HG03139 (cell line): ENCODE measurements around the gene CDKN2AIP.

ENCODE experiments used
- ATAC-seq: cut with Tn5 transposase; IDR thresholded peaks from one replicate; pipeline ENCODE4 v1.9.1; 2021; ENCODE audit not compliant: unreplicated experiment

CDKN2AIP gene, protein sequence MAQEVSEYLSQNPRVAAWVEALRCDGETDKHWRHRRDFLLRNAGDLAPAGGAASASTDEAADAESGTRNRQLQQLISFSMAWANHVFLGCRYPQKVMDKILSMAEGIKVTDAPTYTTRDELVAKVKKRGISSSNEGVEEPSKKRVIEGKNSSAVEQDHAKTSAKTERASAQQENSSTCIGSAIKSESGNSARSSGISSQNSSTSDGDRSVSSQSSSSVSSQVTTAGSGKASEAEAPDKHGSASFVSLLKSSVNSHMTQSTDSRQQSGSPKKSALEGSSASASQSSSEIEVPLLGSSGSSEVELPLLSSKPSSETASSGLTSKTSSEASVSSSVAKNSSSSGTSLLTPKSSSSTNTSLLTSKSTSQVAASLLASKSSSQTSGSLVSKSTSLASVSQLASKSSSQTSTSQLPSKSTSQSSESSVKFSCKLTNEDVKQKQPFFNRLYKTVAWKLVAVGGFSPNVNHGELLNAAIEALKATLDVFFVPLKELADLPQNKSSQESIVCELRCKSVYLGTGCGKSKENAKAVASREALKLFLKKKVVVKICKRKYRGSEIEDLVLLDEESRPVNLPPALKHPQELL

DNA sequence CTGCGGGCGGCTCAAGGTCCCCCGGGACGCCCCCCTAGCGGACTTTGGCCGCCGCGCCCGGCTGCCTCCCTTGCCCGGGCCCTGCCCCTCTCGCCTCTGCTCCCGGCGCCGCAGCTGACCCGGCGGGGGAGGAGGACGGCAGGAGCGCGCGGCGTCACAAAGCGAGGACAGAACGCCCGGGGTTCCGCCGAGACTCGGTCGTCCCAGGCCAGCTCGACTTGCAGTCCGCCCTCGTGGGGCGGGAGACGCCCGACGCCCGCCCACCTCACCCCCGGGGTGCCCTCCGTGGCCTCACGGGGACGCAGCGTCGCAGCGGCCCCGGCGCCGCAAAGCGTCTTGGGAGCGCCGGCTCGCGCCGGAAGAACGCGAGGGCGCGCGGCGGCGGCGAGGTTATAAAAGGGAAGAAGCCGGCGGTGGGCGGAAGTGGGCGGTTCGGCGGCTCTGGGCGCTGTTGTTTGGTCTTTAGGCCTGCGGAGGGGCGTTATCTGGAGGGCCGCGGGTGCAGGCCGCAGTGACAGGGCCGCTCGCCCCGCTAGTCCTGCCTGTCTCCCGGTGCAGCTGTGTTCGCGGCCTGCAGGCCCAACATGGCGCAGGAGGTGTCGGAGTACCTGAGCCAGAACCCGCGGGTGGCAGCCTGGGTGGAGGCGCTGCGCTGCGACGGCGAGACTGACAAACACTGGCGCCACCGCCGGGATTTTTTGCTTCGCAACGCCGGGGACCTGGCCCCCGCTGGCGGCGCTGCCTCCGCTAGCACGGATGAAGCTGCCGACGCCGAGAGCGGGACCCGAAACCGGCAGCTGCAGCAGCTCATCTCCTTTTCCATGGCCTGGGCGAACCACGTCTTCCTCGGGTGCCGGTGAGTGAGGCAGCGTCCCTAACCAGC lies at the start of gene CDKN2AIP:
TSS of gene CDKN2AIP (plus strand) at position 423 of the 883 bp plus-strand sequence. CDS start at position 585, 162 bp downstream.
- ATAC-seq, result peak; percentile 86

DNA sequence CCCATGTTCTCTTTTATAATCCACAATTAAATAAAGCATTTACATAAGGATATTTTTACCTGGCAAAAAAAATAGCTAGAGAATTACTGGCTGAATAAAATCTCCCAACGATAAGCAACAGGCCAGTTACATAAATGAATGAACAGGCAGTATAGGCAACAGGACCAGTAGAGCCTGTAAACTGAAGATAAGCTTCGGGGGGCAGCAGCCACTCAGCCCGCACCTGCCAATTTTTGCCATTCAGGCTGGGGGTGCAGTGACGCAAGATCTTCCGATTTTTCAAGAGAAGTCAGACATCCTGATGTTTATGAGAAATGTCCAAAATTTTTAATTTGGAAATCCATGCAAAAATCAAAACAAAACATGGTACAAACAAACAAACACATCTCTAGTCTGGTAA lies 49.0 kb upstream of the CDKN2AIP start:
- ATAC-seq, result no peak

DNA sequence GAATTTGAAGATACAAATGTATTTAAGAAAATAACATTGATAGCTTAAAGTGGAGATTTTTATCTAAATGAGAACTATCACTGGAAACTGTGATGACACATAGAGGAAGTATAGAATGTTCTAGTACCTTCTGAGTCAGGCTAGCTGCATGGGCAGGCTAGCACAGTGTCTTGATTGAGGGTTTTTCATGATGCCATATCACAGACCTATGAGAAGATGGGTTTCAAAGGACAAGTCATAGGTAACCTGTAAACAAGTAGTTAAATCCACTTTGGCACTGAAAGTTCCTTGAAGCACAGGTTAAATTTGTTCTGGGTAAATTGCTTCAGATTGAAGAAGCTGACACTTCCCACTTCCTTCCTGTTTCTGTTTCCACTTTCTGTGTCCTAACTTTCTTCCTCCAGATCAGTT lies 48.2 kb upstream of the CDKN2AIP start:
- ATAC-seq, result no peak

DNA sequence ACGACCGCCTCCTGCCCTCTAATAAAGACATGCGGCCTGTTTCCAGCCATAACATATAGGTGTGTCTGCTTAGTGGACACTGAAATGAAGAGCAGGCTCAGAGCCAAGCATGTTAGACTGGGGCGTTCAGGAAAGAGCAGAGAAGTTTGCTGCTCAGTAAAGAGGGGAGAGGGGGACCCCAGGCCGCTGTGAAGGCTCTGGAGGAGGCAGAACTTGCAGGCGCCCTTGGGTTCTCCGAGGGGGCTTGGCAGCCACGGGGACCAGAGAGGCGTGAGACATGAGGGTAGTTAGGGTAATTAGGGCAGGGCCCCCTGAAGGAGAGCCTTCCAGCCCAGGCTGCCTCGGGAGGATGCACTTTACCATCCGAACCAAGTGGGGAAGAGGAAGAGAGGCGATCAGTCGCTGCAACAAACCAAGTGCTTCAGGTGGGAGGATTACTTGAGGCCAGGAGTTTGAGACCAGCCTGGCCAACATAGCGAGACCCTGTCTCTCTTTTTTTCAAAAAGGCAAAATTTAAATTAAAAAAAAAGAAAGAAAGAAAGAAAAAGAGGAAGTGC lies 46.6 kb upstream of the CDKN2AIP start:
- ATAC-seq, result no peak

DNA sequence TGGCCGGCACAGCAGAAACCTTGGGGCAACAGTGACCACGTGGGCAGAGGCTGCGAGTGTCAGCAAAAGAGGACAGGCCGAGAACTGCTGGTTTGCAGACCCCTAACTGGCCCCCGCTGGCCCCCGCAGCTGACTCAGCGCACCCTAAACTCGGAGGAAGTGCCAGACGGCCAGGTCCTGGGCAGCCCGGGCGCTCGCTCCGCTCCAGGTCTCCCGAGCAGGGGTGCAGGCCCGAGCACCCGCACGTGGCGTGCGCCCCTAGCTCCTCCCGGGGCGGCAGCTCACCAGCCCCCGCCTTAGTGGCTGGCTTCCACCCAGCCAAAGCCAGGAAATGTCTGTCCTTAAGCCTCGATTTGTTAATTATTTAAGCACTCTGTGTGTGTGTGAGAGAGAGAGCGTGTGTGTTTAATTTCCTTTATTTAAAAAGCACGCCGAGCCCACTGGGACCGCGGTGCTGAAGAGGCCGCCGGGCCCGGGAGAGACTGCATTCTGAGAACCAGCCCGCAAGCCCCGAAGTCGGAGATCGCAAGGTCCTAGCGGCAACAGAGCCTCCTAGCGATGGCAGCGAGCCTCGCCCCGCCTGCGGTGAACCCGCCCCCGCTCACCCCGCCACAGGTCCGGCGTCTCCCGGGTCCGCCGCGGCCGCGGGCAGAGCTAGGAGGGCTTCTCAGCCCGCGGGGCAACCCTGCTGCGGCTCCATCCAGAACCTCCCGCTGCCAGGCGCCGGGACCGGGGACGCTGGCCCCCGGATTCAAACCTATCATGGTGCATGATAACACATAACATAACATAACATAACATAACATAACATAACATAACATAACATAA lies 45.9 kb upstream of the CDKN2AIP start:
- peak; percentile 94 for ATAC-seq

DNA sequence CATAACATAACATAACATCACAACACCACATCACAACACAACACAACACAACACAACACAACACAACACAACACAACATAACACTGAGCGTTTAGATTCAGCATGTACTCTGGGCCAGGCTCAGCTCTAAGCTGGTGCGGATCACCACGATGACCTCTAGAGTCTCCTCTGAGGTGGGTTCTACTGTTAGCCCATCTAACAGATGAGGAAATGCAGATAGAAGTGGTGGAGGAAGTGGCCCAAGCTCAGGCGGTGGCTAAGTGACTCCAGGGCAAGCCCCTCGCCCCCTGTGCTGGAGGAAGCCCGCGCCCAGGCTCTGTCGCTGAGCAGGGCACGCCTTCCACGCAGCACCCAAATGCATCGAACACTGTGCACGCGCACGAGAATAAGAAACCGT lies 45.3 kb upstream of the CDKN2AIP start:
- peak; percentile 5 for ATAC-seq

DNA sequence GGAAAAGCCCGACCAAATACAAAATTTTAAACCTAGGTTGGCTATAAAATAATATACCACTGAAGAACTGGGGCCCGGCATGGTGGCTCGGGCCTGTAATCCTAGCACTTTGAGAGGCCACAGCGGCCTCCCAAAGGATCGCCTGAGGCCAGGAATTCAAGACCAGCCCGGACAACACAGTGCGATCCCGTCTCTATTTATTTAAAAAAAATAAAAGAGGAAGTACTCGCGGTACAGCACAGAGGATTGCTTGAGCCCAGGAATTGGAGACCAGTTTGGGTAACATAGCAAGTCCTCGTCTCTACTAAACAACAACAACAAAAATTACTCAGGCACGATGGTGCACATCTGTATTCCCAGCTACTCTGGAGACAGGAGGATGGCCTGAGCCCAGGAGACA lies 44.8 kb upstream of the CDKN2AIP start:
- no peak for ATAC-seq

DNA sequence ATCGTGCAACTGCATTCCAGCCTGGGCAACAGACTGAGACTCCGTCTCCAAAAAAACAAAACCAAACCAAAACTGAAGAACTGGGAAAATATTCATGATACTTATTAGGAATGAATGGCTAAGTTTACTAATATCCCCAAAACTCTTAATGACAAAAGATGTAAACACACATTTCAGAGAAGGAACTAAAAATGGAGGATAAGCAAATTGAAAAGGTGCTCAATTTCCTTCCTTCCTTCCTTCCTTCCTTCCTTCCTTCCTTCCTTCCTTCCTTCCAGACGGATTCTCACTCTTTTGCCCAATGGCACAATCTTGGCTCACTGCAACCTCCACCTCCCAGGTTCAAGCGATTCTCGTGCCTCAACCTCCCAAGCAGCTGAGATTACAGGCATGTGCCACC lies 44.4 kb upstream of the CDKN2AIP start:
- ATAC-seq, result no peak

DNA sequence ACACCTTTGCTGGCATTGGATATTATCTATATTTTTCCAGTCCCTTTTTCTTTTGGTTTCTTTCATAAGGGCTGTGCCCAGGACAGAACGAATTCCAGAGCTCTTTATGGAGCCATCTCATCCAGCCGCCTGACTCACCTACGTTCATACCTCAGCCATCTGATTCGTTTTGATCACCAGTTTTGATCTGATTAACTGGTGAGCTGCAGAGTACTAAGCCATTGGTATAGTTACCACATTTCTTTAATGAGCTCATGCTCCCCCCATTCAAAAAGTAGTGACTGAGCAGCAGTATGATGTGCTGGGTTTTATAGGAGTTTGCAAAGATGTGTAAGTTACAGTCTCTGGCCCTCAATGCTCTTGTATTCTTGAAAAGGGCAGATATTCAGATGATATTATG lies 43.0 kb upstream of the CDKN2AIP start:
- ATAC-seq, result no peak

DNA sequence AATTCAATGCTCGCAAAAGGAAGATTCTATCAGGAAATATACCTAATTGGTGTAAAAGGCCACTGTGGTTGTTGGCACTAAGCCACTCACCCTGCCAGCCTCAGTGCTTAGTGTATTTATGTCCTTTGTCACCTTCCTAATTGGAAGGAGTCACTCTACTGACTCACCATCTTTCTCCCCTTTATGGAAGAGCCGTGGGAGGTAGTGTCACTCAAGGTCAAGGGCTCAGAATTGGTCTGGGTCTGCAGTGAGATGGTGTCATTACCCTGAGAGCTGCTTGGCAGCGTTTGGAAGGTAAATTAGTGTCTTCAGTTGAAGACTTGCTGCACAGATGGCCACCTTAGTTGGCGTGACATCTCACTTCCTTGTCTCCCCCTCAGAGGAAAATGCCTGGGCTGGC lies 41.7 kb upstream of the CDKN2AIP start:
- no peak for ATAC-seq

DNA sequence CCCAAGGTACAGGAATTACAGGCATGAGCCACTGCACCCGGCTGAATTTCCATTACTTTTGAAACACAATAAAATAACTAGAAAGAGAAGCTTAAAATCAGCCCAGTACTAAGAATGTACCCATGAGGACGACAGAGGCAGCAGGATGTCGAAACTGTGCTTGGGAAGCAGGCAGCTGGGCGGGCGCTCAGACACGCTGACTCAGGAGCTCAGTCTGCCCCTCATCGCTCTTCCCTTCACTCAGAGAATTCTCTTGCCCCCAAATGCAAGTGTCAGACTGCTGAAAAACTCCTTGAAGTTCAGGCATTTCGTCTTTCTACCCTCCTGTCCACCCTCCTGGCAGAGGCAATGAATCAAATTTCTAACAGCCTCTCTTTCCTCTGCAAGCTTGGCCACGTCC lies 41.0 kb upstream of the CDKN2AIP start:
- ATAC-seq, result no peak

DNA sequence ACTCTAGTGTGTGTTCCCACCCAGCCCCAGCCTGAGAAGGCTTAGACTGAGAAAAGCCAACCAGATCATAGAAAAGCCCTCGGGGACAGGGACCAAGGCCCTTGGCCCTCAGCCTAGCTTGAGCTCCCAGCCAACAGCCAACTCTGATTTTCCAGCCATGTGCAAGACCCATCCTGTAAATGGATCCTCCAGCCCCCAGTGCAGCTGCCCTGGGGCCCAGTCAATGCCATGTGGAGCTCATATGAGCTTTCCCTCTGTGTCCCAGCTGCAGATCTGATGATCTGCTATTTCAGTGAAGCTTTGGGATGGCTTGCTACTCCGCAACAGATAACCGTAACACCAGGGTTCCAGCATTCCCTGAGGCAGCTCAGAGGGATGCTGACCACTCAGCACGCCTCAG lies 40.5 kb upstream of the CDKN2AIP start:
- no peak for ATAC-seq

DNA sequence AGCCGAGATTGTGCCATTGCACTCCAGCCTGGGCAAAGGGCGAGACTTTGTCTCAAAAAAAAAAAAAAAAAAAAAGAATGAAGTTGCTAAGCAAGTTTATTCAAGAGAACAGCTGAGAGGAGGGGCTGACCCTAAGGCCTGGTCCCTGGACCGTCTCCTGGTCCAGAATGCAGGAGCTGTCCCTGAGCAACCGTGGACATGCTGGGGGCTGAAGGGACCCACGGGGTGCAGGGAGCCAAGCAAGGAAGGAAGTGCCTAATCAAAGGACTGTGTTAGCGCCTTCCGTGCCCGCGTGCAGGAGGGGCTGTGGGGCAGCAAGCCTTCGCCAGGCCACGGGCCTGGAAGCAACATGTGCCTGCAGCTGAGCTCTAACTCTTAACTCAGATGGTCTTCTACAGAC lies 39.1 kb upstream of the CDKN2AIP start:
- ATAC-seq, result no peak

DNA sequence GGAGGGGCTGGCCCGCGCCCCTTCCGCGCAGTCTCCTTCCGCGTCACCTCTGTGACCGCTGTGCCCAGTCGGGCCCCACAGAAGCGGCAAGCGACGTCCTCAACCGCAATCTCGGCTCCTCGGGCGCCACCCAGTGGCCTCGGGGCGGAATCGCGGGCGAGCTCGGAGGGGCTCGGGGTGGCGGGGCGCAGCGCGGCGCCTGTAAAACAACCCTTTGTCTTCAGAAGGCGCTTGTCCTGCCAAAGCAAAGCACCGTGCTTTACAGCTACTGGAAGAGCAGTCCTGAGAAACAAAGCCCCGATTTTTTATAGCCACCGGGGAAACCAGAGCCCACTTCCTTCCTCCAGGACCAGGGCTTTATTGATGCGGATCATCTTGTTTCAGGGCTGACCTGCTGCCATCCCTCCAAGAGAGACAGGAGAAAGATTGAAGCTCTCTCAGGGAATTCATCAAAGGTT lies 37.3 kb upstream of the CDKN2AIP start:
- ATAC-seq, result peak; percentile 94

DNA sequence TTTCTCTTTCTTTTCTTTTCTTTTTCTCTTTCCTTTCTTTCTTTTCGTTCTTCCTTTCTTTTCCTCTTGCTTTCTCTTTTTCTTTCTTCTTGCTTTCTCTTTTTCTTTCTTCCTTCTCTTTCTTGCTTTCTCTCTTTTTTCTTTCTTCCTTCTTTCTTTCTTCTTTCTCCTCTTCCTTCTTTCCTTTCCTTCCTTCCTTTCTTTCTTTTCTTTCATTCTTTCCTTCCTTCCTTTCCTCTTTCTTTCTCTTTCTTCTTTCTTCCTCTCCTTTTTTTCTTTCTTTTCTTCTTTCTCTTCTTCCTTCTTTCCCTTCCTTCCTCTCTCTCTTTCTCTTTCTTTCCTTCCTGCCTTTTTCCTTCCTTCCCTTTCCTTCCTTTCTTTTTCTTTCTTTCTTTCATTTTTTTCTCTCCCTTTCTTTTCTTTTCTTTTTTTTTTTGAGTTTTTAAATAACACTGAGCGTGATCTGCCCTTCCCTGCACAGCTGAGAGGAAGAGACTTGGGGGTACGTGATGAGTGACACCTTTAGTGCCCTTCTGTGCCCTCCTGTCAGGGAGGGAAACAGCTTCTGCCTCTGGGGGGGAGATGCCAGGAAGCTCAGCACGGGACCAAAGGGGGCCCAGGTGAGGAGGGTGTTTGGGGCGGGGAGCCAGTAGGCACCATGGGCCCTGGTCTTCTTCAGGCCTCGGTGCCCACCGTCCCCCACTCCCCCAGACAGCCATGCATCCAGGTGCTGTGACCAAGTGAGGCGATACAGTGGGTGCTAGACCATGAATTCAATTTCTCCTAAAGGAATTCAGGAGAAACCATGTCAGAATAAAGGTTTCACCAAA lies 36.6 kb upstream of the CDKN2AIP start:
- no peak for ATAC-seq

DNA sequence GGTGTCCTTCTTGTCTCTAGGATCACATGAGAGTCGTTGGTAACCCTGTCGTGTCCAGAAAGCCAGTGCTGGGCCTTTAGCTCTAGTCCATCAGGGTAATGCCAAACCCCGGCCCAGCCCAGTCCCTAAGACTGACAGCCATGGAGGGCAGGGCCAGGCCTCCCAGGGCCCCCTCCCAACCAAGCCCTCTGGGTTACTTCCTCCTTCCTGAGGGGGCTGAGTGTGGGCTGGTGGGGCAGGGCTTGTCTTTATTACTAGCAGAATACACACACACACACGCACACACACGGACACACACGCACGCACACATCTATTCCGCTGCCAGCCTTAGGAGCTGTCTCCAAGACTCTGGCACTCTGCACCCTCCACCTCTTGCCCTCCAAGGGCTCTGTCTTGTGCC lies 35.6 kb upstream of the CDKN2AIP start:
- no peak for ATAC-seq

DNA sequence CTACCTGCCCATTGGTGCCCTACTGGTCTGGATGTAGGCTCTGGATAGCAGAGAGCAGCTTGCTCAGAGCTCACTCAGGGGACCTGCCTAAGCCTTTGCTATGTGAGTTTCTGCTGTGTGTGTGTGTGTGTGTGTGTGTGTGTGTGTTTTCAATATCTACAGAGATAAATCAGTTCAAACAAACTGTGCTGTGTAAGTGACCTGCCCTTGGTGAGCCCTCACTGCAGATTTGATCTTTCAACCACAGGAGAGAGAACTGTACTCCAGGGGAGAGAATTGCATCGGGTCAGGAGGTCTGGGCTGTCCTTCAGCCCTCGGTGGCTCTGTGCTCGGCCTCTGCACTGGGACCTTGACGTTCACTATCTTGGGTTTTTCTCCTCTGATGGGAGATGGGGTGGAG lies 35.0 kb upstream of the CDKN2AIP start:
- no peak for ATAC-seq

DNA sequence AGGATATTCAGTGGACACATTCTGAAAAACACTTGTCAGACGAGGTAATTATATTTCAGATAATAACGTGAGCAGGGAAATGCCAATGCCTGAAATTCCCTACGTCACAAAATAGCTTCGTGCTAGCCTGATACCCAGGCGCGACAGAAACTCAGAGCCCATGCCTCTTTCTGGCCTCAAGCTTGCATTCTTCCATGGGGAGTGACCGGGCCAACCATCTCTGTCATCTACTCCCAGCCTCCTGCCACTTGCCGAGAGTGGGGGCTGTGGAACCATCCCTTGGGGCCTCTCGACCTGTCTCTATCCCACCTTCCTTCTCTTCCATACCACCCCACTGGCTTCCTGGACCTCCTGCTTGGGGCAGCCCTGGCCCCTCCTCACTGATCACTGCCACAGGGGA lies 34.5 kb upstream of the CDKN2AIP start:
- ATAC-seq, result no peak

DNA sequence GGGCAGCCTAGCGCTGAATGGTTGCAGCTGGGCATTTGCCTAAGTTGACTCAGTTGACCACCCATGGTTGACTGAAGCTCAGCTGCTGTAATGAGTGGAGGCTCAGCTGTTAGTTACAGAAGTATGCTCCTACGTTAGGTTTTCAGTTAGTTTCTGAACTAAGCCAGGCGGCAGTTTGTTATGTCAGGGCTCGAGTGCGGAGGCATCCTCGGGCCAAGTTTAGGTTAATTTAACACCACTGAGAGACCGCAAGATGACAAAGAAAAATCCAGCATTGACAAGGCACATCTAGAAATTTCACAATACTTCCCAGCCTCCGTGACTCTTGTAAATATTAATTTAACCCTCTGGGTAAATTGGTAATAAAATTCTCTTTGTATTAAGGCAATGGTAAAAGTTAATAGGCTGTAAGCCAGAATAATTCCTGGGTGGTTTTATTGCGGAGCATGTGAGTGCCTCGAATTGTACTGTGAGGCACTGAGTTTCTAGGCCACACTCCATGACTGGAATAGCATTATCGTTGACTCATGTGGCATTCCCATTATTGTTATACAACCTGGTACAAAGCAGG lies 33.1 kb upstream of the CDKN2AIP start:
- peak; percentile 50 for ATAC-seq
